GM19239 (cell line): ENCODE data around the gene HSPA2.
"Not testable (repeated sequence)": the region's sequence is repeated elsewhere in the genome, so short reads cannot be mapped to it uniquely, and the experiment has no call there.

Source experiments
- DNase-seq: peaks from one replicate; pipeline ENCODE4 v3.0.0; 2011; ENCODE audit warnings: low spot score; ENCODE audit not compliant: insufficient read length
- FAIRE-seq: peaks from 2 replicates; lab custom pipeline; 2011; peaks lifted over from hg19 to GRCh38; lab: Jason Lieb, UNC

HSPA2 gene

GRCh38 chr14:64550621-64551333 is 10.2 kb downstream of the HSPA2 start:
- DNase-seq = no peak
- no peak for FAIRE-seq

- no peak for DNase-seq
- no peak for FAIRE-seq
Observed at GRCh38 chr14:64554556-64554955, 14.0 kb downstream of the HSPA2 start.

GRCh38 chr14:64556526-64556925 is 16.0 kb downstream of the HSPA2 start:
- DNase-seq (no peak), FAIRE-seq (no peak)

- not testable (repeated sequence) for DNase-seq, FAIRE-seq
Observed at GRCh38 chr14:64558216-64558615, 17.7 kb downstream of the HSPA2 start.

- FAIRE-seq (no peak), DNase-seq (no peak)
Observed at GRCh38 chr14:64561631-64562030, 21.1 kb downstream of the HSPA2 start.

GRCh38 chr14:64562436-64562835 is 21.9 kb downstream of the HSPA2 start:
- FAIRE-seq (no peak), DNase-seq (no peak)

- FAIRE-seq (no peak), DNase-seq (no peak)
Observed at GRCh38 chr14:64563696-64564095, 23.2 kb downstream of the HSPA2 start.

- DNase-seq = no peak
- FAIRE-seq = no peak
Observed at GRCh38 chr14:64566651-64567122, 26.1 kb downstream of the HSPA2 start.

GRCh38 chr14:64569138-64569631 is 28.6 kb downstream of the HSPA2 start:
- no peak for DNase-seq
- no peak for FAIRE-seq

- not testable (repeated sequence) for FAIRE-seq
Observed at GRCh38 chr14:64569646-64570045, 29.1 kb downstream of the HSPA2 start.

GRCh38 chr14:64572386-64573104 is 32.0 kb downstream of the HSPA2 start:
- DNase-seq (no peak), FAIRE-seq (no peak)

More at GRCh38 chr14:64569646-64570045, 29.1 kb downstream of the HSPA2 start:
- DNase-seq = not testable (repeated sequence)

- no peak for FAIRE-seq
- DNase-seq = no peak
Observed at GRCh38 chr14:64573109-64573508, 32.6 kb downstream of the HSPA2 start.

GRCh38 chr14:64574371-64575107 is 34.0 kb downstream of the HSPA2 start:
- FAIRE-seq (no peak), DNase-seq (no peak)

- FAIRE-seq (no peak), DNase-seq (no peak)
Observed at GRCh38 chr14:64577211-64577610, 36.7 kb downstream of the HSPA2 start.

GRCh38 chr14:64580467-64580866 is 39.9 kb downstream of the HSPA2 start:
- FAIRE-seq (no peak), DNase-seq (no peak)

- FAIRE-seq (no peak), DNase-seq (no peak)
Observed at GRCh38 chr14:64581363-64581762, 40.8 kb downstream of the HSPA2 start.

- FAIRE-seq = no peak
Observed at GRCh38 chr14:64581817-64582216, 41.3 kb downstream of the HSPA2 start.

GRCh38 chr14:64584190-64584589 is 43.6 kb downstream of the HSPA2 start:
- FAIRE-seq (no peak), DNase-seq (no peak)

More at GRCh38 chr14:64581817-64582216, 41.3 kb downstream of the HSPA2 start:
- DNase-seq = no peak

- DNase-seq (no peak), FAIRE-seq (no peak)
Observed at GRCh38 chr14:64591809-64592208, 51.3 kb downstream of the HSPA2 start.
